Neural progenitor cell (in vitro differentiated cells): Measurements from ENCODE around the gene VTN.
A peak's percentile ranks its signal among the peaks of the same experiment; 100 is the strongest.

Experiments
- EZH2 ChIP-seq: fragments of 200-600 bp; sonication (generic); IDR thresholded peaks from 2 replicates; pipeline ENCODE4 v1.6.1; 2017; ENCODE audit warnings: antibody characterized with exemption, mild to moderate bottlenecking, moderate library complexity
- TF ChIP-seq, protein P1 (sequence below): fragments of 200-600 bp; sonication (generic); IDR thresholded peaks from 2 replicates; pipeline ENCODE4 v1.5.1; 2017; ENCODE audit warnings: antibody characterized with exemption, mild to moderate bottlenecking

DNA sequence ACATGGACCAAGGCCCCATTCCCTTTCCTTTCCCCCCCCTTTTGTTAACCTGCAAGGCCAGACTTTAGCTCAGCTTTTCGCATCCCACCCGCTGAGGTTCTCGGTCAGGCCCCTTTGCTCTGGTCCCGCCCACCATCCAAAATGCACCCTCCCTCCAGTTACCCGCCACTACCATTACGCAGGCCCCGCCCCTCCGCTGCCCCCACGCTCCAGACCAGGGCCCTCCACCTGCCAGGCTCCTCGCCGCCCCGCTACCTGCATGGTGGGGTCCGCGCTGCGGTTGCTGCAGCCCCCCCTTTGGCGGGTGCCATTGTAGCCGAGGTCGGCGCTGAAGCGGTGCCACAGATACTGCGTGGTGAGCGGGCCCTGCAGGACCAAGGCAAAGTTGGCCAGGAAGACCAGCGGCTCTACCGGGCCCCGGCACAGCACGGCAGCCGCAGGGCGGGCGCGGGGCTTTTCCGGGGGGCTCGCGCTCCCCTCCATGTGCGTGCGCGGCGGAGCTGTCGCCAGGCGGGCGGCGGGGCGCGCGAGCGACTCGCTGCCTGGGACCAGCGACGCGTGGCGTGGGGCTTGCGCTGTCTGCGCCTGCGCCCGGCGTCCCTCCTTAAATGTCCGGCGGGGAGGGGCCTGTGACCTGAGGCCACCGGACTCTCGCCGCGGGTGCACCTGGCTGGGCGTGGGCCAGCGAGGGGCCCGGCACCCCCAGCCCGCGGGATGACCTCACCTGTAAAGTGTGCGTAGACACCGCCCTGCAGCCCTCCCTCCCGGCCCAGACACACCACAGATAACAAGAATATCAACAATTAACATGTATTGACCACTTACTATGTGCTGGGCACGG, 35.7 kb upstream of the VTN start, which contains the start of gene SLC46A1:
- TF ChIP-seq, protein P1, sequence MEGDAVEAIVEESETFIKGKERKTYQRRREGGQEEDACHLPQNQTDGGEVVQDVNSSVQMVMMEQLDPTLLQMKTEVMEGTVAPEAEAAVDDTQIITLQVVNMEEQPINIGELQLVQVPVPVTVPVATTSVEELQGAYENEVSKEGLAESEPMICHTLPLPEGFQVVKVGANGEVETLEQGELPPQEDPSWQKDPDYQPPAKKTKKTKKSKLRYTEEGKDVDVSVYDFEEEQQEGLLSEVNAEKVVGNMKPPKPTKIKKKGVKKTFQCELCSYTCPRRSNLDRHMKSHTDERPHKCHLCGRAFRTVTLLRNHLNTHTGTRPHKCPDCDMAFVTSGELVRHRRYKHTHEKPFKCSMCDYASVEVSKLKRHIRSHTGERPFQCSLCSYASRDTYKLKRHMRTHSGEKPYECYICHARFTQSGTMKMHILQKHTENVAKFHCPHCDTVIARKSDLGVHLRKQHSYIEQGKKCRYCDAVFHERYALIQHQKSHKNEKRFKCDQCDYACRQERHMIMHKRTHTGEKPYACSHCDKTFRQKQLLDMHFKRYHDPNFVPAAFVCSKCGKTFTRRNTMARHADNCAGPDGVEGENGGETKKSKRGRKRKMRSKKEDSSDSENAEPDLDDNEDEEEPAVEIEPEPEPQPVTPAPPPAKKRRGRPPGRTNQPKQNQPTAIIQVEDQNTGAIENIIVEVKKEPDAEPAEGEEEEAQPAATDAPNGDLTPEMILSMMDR, result no peak
- peak; percentile 78 for TF ChIP-seq EZH2
